Tibial nerve (tissue), 4 donors: Measurements from ENCODE around the gene NAP1L4. TPM values are rescaled to one million over a fixed set of nuclear protein-coding genes. Genes with fewer than 3 reads are reported as not detected.

Experiments
- DNase-seq, 2 donors: peaks; one replicate each; pipeline ENCODE4 v3.0.0-alpha.2; 2019; ENCODE audit warnings: low spot score in 2 of 2
- H3K27ac ChIP-seq, 4 donors: fragments of 200-600 bp; sonication (generic) in 3 of 4; one replicate each; pipeline ENCODE4 v1.5.1; 2017 to 2019; ENCODE audit warnings: mild to moderate bottlenecking in 1 of 4
- H3K27me3 ChIP-seq, 2 donors: fragments of 200-600 bp; sonication (generic) in 1 of 2; one replicate each; pipeline versions ENCODE4 v1.5.1 to v1.6.0; 2017 to 2019
- H3K36me3 ChIP-seq, 3 donors: fragments of 200-600 bp; sonication (generic); one replicate each; pipeline ENCODE4 v1.5.1; 2018 to 2019
- H3K4me1 ChIP-seq, 4 donors: fragments of 200-600 bp; sonication (generic) in 3 of 4; one replicate each; pipeline ENCODE4 v1.5.1; 2017 to 2019
- H3K4me3 ChIP-seq, 4 donors: fragments of 200-600 bp; sonication (generic) in 3 of 4; one replicate each; pipeline ENCODE4 v1.5.1; 2017 to 2019; ENCODE audit warnings: mild to moderate bottlenecking in 1 of 4, moderate library complexity in 1 of 4
- H3K9me3 ChIP-seq, 4 donors: fragments of 200-600 bp; sonication (generic) in 3 of 4; one replicate each; pipeline ENCODE4 v1.5.1; 2017 to 2019
- CTCF ChIP-seq, 5 experiments: fragments of 200-600 bp in 3 of 5; fragments of 450-650 bp in 2 of 5; sonication (generic) in 3 of 5; IDR thresholded peaks; one replicate each; pipeline ENCODE4 v1.5.1; 2016 to 2019; ENCODE audit warnings: antibody characterized with exemption in 5 of 5, mild to moderate bottlenecking in 3 of 5, moderate library complexity in 2 of 5
- EP300 ChIP-seq, 2 donors: sonication (generic); formaldehyde crosslinking; IDR thresholded peaks; one replicate each; pipeline ENCODE4 v1.6.1; 2017; ENCODE audit warnings: antibody characterized with exemption in 2 of 2, mild to moderate bottlenecking in 1 of 2
- POLR2A ChIP-seq, 2 donors: fragments of 450-650 bp; IDR thresholded peaks; one replicate each; pipeline ENCODE4 v1.6.1; 2017; ENCODE audit warnings: antibody characterized with exemption in 2 of 2, mild to moderate bottlenecking in 2 of 2, moderate library complexity in 2 of 2
- WGBS, 2 donors: methylation state at CpG; one replicate each; pipeline ENCODE4 v1.1.5; 2018; 5-methylcytosine and 5-hydroxymethylcytosine counted together
- total RNA-seq, 4 donors: library from RNA; depleted of rRNA; stranded (reverse); fragments of >200 nt; gene quantifications; one replicate each; pipeline ENCODE4 v1.1.0, GENCODE V29; 2016

NAP1L4 gene
- total RNA-seq, 4 donors from 2014 or later: 94.3 to 129 (median 111) TPM

- H3K36me3 ChIP-seq: no peaks in the 10 kb centered on the region
- no peak for TF ChIP-seq POLR2A (IDR thresholded peaks at IDR 0.05)
- no peak for TF ChIP-seq CTCF (IDR thresholded peaks at IDR 0.05)
- no peak for TF ChIP-seq EP300 (IDR thresholded peaks at IDR 0.05)
- no peaks in the 10 kb centered on the region for H3K9me3 ChIP-seq
- WGBS, 2 donors: 4 to 6% methylated on average over 17 of the region's 17 CpGs
- no peak for DNase-seq
- H3K27me3 ChIP-seq: no peaks in the 10 kb centered on the region
- peaks cover 0 to 59% (median 37%) of the 10 kb centered on the region in 4 donors for H3K4me1 ChIP-seq
- H3K27ac ChIP-seq: peak overlapping the region; percentile 82 to 98 (median 92)
- peak overlapping the region; percentile 68 to 90 (median 73) for H3K4me3 ChIP-seq
These were observed 1.3 kb downstream of the NAP1L4 start for GRCh38 chr11:2990617-2991451.

DNA sequence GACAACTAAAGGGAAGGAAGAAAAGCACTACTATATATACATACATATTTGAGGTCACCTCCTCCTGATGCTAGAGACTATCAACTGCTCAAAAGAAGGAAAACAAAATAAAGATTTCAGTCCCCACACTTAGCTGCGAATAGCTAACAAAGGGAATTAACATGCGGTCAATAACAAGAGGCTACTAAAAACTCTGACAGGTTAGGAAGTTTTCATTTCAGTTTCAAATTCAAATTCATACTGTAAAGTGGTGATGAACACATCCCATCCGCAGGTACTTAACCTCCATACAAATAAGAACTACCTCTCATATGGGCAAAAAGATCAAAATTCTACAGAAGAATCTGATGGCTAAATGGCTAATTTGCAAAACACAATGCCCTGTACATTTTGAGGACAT is 2.6 kb downstream of the NAP1L4 start:
- H3K27ac ChIP-seq: peak overlapping the region in 3 of 4 donors; percentile 57 to 98 (median 92)
- H3K4me1 ChIP-seq: peaks cover 0 to 60% (median 37%) of the 10 kb centered on the region in 4 donors

GRCh38 chr11:2989006-2989405 is 3.1 kb downstream of the NAP1L4 start:
- no peak for TF ChIP-seq CTCF (IDR thresholded peaks at IDR 0.05)
- no peak for TF ChIP-seq EP300 (IDR thresholded peaks at IDR 0.05)
- peak overlapping the region in 3 of 4 donors; percentile 57 to 98 (median 92) for H3K27ac ChIP-seq
- peaks cover 0 to 60% (median 37%) of the 10 kb centered on the region in 4 donors for H3K4me1 ChIP-seq
- WGBS, 2 donors: 28 to 32% methylated on average over 4 of the region's 4 CpGs
- peak overlapping the region in 2 of 4 donors; percentile 6 to 12 for H3K4me3 ChIP-seq
- DNase-seq: no peak
- H3K36me3 ChIP-seq: no peaks in the 10 kb centered on the region
- H3K9me3 ChIP-seq: no peaks in the 10 kb centered on the region
- no peaks in the 10 kb centered on the region for H3K27me3 ChIP-seq

More for the DNA sequence above, 2.6 kb downstream of the NAP1L4 start:
- no peak for TF ChIP-seq CTCF (IDR thresholded peaks at IDR 0.05)
- no peak for TF ChIP-seq EP300 (IDR thresholded peaks at IDR 0.05)
- WGBS, 2 donors: 33 to 36% methylated on average over 3 of the region's 3 CpGs
- Histone ChIP-seq H3K27me3 (no peaks in the 10 kb centered on the region), H3K36me3 (no peaks in the 10 kb centered on the region), H3K4me3 (peak overlapping the region in 1 of 4 donors; percentile 12), H3K9me3 (no peaks in the 10 kb centered on the region)
- DNase-seq: no peak

GRCh38 chr11:2987881-2988861 is 4.0 kb downstream of the NAP1L4 start:
- H3K36me3 ChIP-seq: no peaks in the 10 kb centered on the region
- WGBS, 2 donors: 45 to 55% methylated on average over 11 of the region's 11 CpGs
- H3K27me3 ChIP-seq: no peaks in the 10 kb centered on the region
- H3K4me1 ChIP-seq: peaks cover 0 to 68% (median 37%) of the 10 kb centered on the region in 4 donors
- H3K27ac ChIP-seq: peak overlapping the region in 3 of 4 donors; percentile 57 to 98 (median 92)
- H3K4me3 ChIP-seq: no peak overlapping the region
- no peak for TF ChIP-seq EP300 (IDR thresholded peaks at IDR 0.05)
- TF ChIP-seq POLR2A (IDR thresholded peaks at IDR 0.05): no peak
- no peak for TF ChIP-seq CTCF (IDR thresholded peaks at IDR 0.05)
- no peak for DNase-seq
- H3K9me3 ChIP-seq: no peaks in the 10 kb centered on the region
